T47D (cell line): ENCODE results near the gene SLC22A2.

Experiments used
- DNase-seq, 2 experiments: peaks; one replicate each; pipeline versions ENCODE4 v3.0.0 to v3.0.0-alpha.2; 2011 to 2012; ENCODE audit warnings: low read depth in 1 of 2, low spot score in 1 of 2
- JUND ChIP-seq: IDR thresholded peaks from 2 replicates; pipeline ENCODE4 v1.6.1; 2012; ENCODE audit warnings: low read depth
- in situ Hi-C: cut with HindIII; loops from 2 replicates; pipeline ENCODE4 v1.10.0; 2016; ENCODE audit warnings: low sequenced_read_pairs, low pct_unique_long_range_greater_than_20kb

Gene SLC22A2

GRCh38 chr6:160269023-160269521, 10.5 kb upstream of the SLC22A2 start:
- in situ Hi-C loops: no loop called here
- DNase-seq: no peak
- no peak for TF ChIP-seq JUND

GRCh38 chr6:160267102-160267501, 8.5 kb upstream of the SLC22A2 start:
- in situ Hi-C loops: no loop called here
- no peak for TF ChIP-seq JUND
- DNase-seq: no peak

DNA sequence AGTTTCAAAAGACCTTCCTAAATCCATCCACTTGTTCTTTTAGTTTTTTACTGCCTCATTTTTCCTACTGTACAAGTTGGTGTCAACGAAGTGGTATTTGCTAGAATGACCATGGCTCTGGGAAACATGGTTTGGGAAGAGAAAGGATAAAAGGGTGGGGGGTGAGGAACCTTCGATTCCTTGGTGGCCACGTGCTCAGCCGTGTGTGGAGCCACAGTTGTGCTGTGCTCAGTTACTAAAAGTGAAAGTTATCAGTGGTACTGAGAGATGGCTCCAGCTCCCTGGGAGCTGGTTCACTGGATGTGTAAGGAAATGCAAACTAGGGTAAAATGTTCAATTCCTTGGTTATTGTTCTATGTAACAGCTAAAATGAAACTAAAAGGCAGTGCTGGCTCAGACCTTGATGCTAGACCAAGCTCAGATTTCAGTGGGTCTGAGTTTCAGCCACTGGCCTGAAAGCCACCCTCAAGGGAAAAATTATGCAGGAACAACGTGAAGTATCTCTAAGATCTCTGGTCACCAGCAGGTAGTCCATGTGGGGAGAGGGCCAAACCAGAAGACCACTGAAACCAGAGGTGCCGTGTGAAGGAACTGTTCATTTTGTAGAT, 7.4 kb upstream of the SLC22A2 start:
- TF ChIP-seq JUND: no peak
- no peak for DNase-seq
- in situ Hi-C loops: no loop called here

DNA sequence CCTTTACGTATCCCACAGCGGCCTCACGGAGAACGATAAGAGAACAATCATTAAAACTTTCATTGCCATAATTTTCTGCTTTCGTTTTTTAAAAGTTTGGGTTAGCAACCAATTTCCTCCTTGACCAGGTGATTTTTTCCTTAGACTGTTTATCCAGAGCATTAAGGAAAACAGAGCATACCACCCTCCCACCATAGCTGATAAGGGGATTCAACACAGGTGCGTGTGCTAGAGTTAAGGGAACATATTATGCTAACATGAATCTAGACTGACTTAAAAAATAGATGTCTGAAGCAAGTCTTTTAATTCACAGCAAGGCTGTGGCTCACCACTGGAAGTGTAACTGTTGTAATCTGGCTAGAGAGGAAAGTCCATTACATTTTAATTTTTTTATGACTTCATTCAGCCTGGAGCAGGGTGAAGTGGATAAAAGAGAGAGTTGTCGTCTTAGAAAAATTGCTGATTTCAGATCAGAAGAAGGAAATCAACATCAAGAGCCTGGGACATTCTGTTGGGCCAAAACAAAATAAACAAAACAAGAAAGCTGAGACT, 5.5 kb upstream of the SLC22A2 start:
- no peak for DNase-seq
- in situ Hi-C loops: no loop called here
- no peak for TF ChIP-seq JUND

GRCh38 chr6:160263196-160263939, 4.7 kb upstream of the SLC22A2 start:
- in situ Hi-C loops: no loop called here
- DNase-seq: no peak
- TF ChIP-seq JUND: no peak

DNA sequence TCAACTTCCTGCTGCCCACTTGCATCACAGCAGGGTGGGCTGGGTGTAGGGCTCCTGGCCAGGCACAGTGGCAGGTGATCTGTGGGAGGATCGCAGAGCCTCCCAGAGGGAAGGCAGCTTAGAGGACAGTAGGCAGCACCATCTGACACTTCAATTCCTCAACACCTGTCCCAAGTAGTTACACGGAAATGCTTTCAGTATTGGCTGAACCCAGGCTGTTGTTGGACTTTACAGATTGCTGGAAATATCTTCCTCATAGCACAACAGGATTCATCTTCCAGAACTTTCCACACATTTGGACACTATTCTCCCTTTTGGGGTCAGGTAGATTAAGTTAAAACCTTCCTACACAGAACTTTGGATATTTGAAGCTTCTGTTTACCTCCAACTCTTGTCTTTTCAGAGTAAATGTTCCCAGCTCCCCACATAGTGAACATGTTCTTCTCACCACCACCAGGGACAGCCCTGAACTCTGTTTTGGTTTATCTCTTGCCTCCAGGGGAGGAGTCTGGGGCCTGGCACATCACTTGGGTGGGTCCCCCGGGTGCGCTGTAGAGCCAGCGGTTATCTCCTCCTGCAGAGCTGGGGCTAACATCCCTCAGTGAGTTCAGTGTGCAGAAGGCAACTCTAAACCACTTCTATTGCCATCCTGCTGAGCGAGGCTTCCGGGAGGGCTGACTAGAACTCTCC, 3.5 kb upstream of the SLC22A2 start:
- TF ChIP-seq JUND: no peak
- no peak for DNase-seq
- in situ Hi-C loops: no loop called here

- no peak for TF ChIP-seq JUND
- DNase-seq: no peak
- in situ Hi-C loops: no loop called here
Observed at GRCh38 chr6:160260803-160261450, 2.3 kb upstream of the SLC22A2 start.

DNA sequence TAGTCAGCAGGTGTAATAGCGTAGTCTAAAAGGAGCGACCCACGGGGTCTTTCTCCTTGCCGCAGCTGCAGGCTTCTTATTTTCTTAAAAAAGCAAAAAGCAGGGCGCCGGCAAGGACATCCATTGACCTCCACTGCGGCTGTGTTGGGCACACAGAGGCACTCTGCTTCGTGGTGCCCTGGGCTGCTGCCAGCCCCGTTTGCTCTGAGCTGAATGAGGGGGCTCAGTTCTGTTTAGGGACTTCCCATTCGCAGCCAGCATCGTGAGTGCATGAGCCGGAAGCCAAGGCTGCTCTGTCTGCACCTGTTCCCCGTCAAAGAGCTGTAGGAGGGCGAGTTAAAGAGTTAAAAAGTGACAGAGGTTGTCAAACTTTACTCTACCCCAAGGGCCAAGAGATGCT, 1.7 kb upstream of the SLC22A2 start:
- no peak for DNase-seq
- no peak for TF ChIP-seq JUND
- in situ Hi-C loops: no loop called here

DNA sequence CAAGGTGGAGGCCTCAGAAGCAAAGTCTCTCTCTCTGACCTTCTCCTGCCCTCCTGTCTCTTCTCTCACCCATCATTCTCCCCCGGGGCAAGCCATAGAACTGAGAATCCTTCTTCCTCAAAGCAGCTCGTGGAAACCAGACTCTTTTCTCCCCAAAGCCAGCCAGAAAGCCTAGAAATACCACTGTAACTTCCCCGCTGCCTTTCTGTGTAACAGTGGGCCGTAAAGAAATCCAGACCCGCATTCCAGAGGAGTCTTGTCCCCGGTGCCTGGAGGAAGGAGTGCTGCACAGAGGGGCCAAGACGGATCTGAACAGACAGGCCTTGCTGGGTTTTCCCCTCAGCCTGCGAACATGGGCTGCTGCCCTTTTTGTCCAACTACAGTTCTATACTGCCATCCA, 977 bp upstream of the SLC22A2 start:
- TF ChIP-seq JUND: no peak
- DNase-seq: no peak
- in situ Hi-C loops: no loop called here

DNA sequence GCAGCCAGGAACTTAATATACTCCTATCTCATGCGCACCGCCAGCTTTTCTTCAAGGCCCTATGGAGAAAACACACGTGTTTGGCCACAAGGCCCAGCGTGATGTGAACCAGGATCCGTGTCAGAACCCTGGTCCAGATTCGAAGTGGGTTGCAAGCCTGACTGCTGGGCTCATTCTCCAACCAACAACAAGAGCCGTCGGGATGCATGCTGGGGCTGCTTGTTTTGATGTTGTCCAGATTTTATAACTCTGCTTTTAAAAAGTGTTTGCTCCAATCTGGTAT, 463 bp upstream of the SLC22A2 start:
- no peak for TF ChIP-seq JUND
- in situ Hi-C loops: no loop called here
- DNase-seq: no peak

DNA sequence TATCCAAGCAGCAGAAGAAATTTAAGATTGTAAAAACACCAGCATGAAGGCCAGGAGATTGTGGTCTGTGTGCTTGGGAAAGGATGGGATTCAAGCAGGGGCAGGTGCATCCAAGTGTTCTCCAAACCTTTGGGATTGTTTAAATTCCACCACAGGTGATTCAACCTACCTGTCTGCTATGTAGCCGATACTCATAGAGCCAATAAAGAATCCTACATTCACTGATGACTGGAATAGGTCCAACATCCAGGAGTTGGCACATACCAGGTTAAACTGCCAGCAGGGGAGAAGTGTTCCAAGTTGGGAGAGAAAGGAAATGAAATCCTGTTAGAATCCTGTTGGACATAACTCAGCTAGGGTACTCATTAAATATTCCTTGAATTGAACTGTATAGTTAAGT, 2.2 kb downstream of the SLC22A2 start:
- in situ Hi-C loops: no loop called here
- TF ChIP-seq JUND: no peak
- no peak for DNase-seq

- in situ Hi-C loops: no loop called here
- no peak for DNase-seq
- TF ChIP-seq JUND: no peak
Observed at GRCh38 chr6:160254467-160255312, 3.9 kb downstream of the SLC22A2 start.
